Psoas muscle (tissue), 8 donors: ENCODE results near the gene TRAK1. TPM values are rescaled to one million over a fixed set of nuclear protein-coding genes. Genes with fewer than 3 reads are reported as not detected.

ENCODE experiments used
- ATAC-seq, 4 donors: fragments of 200-7000 bp; cut with Tn5 transposase; one replicate each; pipeline ENCODE4 v1.9.1; 2020; ENCODE audit warnings: moderate library complexity in 3 of 4, mild to moderate bottlenecking in 2 of 4
- DNase-seq, 2 donors: peaks; one replicate each; pipeline ENCODE4 v3.0.0-alpha.2; 2020
- H3K27ac ChIP-seq: fragments of 200-600 bp; one replicate; pipeline ENCODE4 v1.8.0; 2022
- H3K27me3 ChIP-seq, 3 donors: fragments of 200-600 bp in 1 of 3; one replicate each; pipeline versions ENCODE4 v1.6.1 to v1.8.0; 2013 to 2022; ENCODE audit warnings: low read length in 2 of 3, mild to moderate bottlenecking in 2 of 3, moderate library complexity in 1 of 3; ENCODE audit not compliant: insufficient read depth in 3 of 3
- H3K36me3 ChIP-seq, 2 donors: fragments of 200-600 bp in 1 of 2; one replicate each; pipeline versions ENCODE4 v1.6.1 to v1.8.0; 2013 to 2022; ENCODE audit warnings: low read depth in 1 of 2, mild to moderate bottlenecking in 1 of 2, moderate library complexity in 1 of 2; ENCODE audit not compliant: insufficient read depth in 1 of 2
- H3K4me1 ChIP-seq: fragments of 200-600 bp; one replicate; pipeline ENCODE4 v1.8.0; 2022
- H3K4me3 ChIP-seq: fragments of 200-600 bp; one replicate; pipeline ENCODE4 v1.8.0; 2022; ENCODE audit warnings: mild to moderate bottlenecking
- H3K9me3 ChIP-seq: fragments of 200-600 bp; one replicate; pipeline ENCODE4 v1.8.0; 2022
- CTCF ChIP-seq: fragments of 200-600 bp; IDR thresholded peaks from one replicate; pipeline ENCODE4 v1.8.0; 2022; ENCODE audit warnings: antibody characterized with exemption
- WGBS, 3 donors: extraction: QIAGEN DNeasy Blood & Tissue Kit; methylation state at CpG; one replicate each; pipeline versions ENCODE4 v1.1.6 to v1.1.7; 2013; 5-methylcytosine and 5-hydroxymethylcytosine counted together
- intact Hi-C, 2 donors: fragments of 100-400 bp; cut with DNase I; formaldehyde crosslinking; loops; one replicate each; pipeline versions ENCODE4 v1.11.0 to v1.14.2; 2022
- polyA plus RNA-seq, 3 donors: library from polyadenylated mRNA; stranded (reverse); fragments of 200-250 nt; gene quantifications; one replicate each; pipeline ENCODE4 v1.2.3, GENCODE V29; 2013
- total RNA-seq, 4 donors: library from RNA; stranded (reverse); fragmentation: NEBNext Ultra II Directional in 2 of 4; extraction: Animal tissue kit (Norgen Biotek cat#: 25700) in 2 of 4; gene quantifications; one replicate each; pipeline versions ENCODE4 v1.2.1 to v1.2.4, GENCODE V29; 2021 to 2023
- donor health status: healthy with polysubstance abuse.
- donor health status: DM: no; HTN: no; CAD: no; lungs with moderate emphysema.
- donor health status: Bipolar disorder and iron deficiency.
- donor health status: healthy.
- donor health status: DM: yes; HTN: yes; CAD: no.
- donor health status: DM: no; HTN: no; CAD: no.
- donor health status: DM: no; HTN: no; CAD: no.
- donor health status: DM: yes; HTN: yes; CAD: no.

The TRAK1 gene
- total and polyA plus RNA-seq, 7 donors, result 30.8 to 128 (median 94.8) TPM

DNA sequence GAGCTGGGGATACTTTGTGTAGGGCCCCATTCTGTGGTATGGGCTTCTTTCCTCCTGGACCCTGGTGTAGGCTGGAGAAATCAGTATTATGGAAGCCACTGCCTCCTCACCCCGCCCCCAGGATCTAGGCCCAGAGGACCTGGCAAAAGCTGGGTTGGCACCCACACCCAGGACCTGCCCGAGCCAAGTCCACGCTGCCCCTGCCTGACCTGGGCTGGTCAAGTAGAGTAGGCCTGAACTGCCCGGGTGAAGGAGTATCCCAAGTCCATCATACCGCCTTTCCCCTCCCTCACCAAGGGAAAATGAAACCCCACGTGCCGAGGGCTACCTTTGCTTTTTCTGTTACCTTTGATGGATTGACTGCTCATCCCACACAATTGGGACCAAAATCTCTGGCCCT lies 37.7 kb upstream of the TRAK1 start:
- H3K4me1 ChIP-seq, result peaks cover 55% of the 10 kb centered on the region

GRCh38 chr3:42055291-42055690 lies 35.9 kb upstream of the TRAK1 start:
- Histone ChIP-seq H3K36me3 (no peaks in the 10 kb centered on the region), H3K4me1 (peaks cover 60% of the 10 kb centered on the region), H3K27ac (peak overlapping the region; percentile 80), H3K4me3 (no peak overlapping the region), H3K27me3 (no peaks in the 10 kb centered on the region), H3K9me3 (no peaks in the 10 kb centered on the region)
- TF ChIP-seq CTCF, result no peak
- intact Hi-C loops, result no loop called here
- ATAC-seq (no peak), DNase-seq (no peak)
- 71 to 83% (median 78%) methylated on average over 3 of the region's 3 CpGs for WGBS, 3 donors

More for the DNA sequence above, 37.7 kb upstream of the TRAK1 start:
- WGBS, 3 donors, result 19 to 47% (median 27%) methylated on average over 7 of the region's 7 CpGs
- H3K27me3 ChIP-seq, result no peaks in the 10 kb centered on the region
- H3K27ac ChIP-seq, result peak overlapping the region; percentile 80
- ATAC-seq (peak; percentile 56 to 86 (median 82)), DNase-seq (peak in 1 of 2 donors; percentile 80)
- intact Hi-C loops, result no loop called here
- H3K4me3 ChIP-seq, result no peak overlapping the region
- H3K9me3 ChIP-seq, result no peaks in the 10 kb centered on the region
- H3K36me3 ChIP-seq, result no peaks in the 10 kb centered on the region
- TF ChIP-seq CTCF, result no peak

GRCh38 chr3:42056840-42057239 lies 34.3 kb upstream of the TRAK1 start:
- peaks cover 66% of the 10 kb centered on the region for H3K4me1 ChIP-seq
- no peaks in the 10 kb centered on the region for H3K9me3 ChIP-seq
- DNase-seq (no peak), ATAC-seq (peak; percentile 29 to 52 (median 46))
- TF ChIP-seq CTCF, result no peak
- H3K27me3 ChIP-seq, result no peaks in the 10 kb centered on the region
- WGBS, 3 donors, result 20 to 31% (median 29%) methylated on average over 2 of the region's 2 CpGs
- no peaks in the 10 kb centered on the region for H3K36me3 ChIP-seq
- H3K27ac ChIP-seq, result peak overlapping the region; percentile 48
- H3K4me3 ChIP-seq, result no peak overlapping the region
- intact Hi-C loops, result no loop called here

DNA sequence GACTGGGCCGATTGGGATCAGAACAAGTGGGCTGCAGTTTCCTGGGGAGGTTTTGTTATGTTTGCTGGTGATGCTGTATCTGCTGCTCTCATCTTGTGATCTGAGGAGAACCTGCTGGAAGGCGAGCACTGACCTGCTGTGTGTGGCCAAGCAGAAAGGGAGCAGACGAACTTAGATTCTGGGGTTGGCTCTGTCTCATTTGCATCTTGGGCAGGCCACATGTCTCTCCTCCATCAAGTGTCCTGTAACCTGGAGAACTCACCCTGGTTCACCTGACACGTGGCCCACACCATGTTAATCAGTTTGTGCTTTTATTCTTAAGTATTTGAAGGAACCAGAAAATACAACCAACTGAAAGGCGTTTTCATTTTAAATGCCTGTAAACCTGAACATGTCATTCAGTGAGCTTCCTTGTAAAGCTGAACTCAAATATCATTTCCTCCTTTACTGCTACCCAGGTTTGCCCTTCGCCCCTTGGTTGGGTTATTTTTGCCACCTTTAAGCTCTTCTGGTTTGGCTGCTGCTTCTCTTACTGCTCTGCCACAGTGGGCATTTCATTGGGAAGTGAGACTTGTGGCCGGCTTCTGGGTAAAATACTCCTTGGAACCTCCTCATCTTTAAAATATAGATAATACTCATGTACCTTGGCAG lies 33.5 kb upstream of the TRAK1 start:
- TF ChIP-seq CTCF, result no peak
- H3K4me1 ChIP-seq, result peaks cover 65% of the 10 kb centered on the region
- intact Hi-C loops, result no loop called here
- WGBS, 3 donors, result 64 to 75% (median 67%) methylated on average over 7 of the region's 7 CpGs
- no peaks in the 10 kb centered on the region for H3K36me3 ChIP-seq
- ATAC-seq, result no peak
- no peaks in the 10 kb centered on the region for H3K27me3 ChIP-seq
- peak overlapping the region; percentile 48 for H3K27ac ChIP-seq
- no peak for DNase-seq
- no peaks in the 10 kb centered on the region for H3K9me3 ChIP-seq
- no peak overlapping the region for H3K4me3 ChIP-seq
